Body of pancreas (tissue), 4 donors: ENCODE measurements around the gene SGCE.

Source experiments
- POLR2A ChIP-seq, 3 donors: fragments of 450-650 bp; IDR thresholded peaks; one replicate each; pipeline ENCODE4 v1.6.1; 2016; ENCODE audit warnings: antibody characterized with exemption in 3 of 3, mild to moderate bottlenecking in 2 of 3
- TF ChIP-seq, protein P1 (sequence below), 7 experiments: fragments of 450-650 bp in 4 of 7; fragments of 200-600 bp in 3 of 7; sonication (generic) in 3 of 7; IDR thresholded peaks; one replicate each; pipeline ENCODE4 v1.5.1; 2016 to 2019; ENCODE audit warnings: antibody characterized with exemption in 7 of 7

DNA sequence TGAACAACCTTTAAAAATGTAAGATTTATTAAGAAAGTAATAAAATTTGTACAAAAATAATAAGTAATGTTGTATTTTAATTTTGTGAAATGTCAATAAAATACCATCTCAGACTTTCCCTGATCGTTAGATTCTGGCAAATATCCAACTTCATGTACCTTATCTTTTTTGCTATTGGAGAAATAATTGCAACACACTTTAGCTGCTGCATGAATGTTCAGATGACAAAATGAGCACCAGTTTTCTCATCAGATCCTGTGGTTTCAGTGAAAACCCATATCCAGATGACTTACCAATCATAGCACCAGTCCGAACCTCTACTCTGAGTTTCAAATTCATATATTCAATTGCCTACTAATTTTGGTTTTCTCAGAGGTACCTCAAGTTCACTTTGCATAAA is 76.5 kb downstream of the SGCE start:
- TF ChIP-seq, protein P1, sequence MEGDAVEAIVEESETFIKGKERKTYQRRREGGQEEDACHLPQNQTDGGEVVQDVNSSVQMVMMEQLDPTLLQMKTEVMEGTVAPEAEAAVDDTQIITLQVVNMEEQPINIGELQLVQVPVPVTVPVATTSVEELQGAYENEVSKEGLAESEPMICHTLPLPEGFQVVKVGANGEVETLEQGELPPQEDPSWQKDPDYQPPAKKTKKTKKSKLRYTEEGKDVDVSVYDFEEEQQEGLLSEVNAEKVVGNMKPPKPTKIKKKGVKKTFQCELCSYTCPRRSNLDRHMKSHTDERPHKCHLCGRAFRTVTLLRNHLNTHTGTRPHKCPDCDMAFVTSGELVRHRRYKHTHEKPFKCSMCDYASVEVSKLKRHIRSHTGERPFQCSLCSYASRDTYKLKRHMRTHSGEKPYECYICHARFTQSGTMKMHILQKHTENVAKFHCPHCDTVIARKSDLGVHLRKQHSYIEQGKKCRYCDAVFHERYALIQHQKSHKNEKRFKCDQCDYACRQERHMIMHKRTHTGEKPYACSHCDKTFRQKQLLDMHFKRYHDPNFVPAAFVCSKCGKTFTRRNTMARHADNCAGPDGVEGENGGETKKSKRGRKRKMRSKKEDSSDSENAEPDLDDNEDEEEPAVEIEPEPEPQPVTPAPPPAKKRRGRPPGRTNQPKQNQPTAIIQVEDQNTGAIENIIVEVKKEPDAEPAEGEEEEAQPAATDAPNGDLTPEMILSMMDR (IDR thresholded peaks at IDR 0.05) = no peak
- TF ChIP-seq POLR2A (IDR thresholded peaks at IDR 0.05) = no peak
